SK-N-SH (cell line): ENCODE data around the gene GIGYF1.

Experiments used
- CTCF ChIP-seq: fragments of 200-600 bp; sonication (generic); IDR thresholded peaks from 2 replicates; pipeline ENCODE4 v1.6.1; 2017; ENCODE audit warnings: antibody characterized with exemption, mild to moderate bottlenecking, moderate library complexity
- EZH2phosphoT487 ChIP-seq: fragments of 200-600 bp; sonication (generic); IDR thresholded peaks from 2 replicates; pipeline ENCODE4 v1.6.1; 2017; ENCODE audit warnings: low read depth, mixed run types, mild to moderate bottlenecking, antibody characterized with exemption, moderate library complexity, borderline replicate concordance
- GABPA ChIP-seq: IDR thresholded peaks from 2 replicates; pipeline ENCODE4 v1.4.0; 2012; ENCODE audit warnings: low read depth, mild to moderate bottlenecking
- IRF3 ChIP-seq: fragments of 150-350 bp; IDR thresholded peaks from 2 replicates; pipeline ENCODE4 v1.6.1; 2016; ENCODE audit warnings: mild to moderate bottlenecking, low read depth, low read length
- JUND ChIP-seq: IDR thresholded peaks from 2 replicates; pipeline ENCODE4 v1.4.0; 2012
- MAX ChIP-seq: IDR thresholded peaks from 2 replicates; pipeline ENCODE4 v1.4.0; 2012; ENCODE audit warnings: low read depth
- MEF2A ChIP-seq: IDR thresholded peaks from 2 replicates; pipeline ENCODE4 v1.4.0; 2012; ENCODE audit warnings: low read depth, borderline replicate concordance
- REST ChIP-seq: IDR thresholded peaks from 2 replicates; pipeline ENCODE4 v1.6.1; 2012; ENCODE audit warnings: mild to moderate bottlenecking, low read depth, low read length, moderate library complexity
- RFX5 ChIP-seq: IDR thresholded peaks from 2 replicates; pipeline ENCODE4 v1.6.1; 2012; ENCODE audit warnings: mild to moderate bottlenecking, improper control_type of control experiment, low read length
- TAF1 ChIP-seq: IDR thresholded peaks from 2 replicates; pipeline ENCODE4 v1.6.1; 2012; ENCODE audit warnings: low read depth, mild to moderate bottlenecking, low read length, moderate library complexity, borderline replicate concordance
- TCF12 ChIP-seq: IDR thresholded peaks from 2 replicates; pipeline ENCODE4 v1.4.0; 2012

- TF ChIP-seq CTCF (no peak), JUND (no peak), MAX (no peak), EZH2phosphoT487 (no peak), RFX5 (no peak), REST (no peak), GABPA (no peak), TAF1 (no peak), TCF12 (no peak), MEF2A (no peak), IRF3 (no peak)
Observed at GRCh38 chr7:100731937-100732636, 38.0 kb upstream of the GIGYF1 start.
